Jurkat, Clone E6-1 (cell line): ENCODE results near the gene ZNF683.
"Not testable (repeated sequence)": the region's sequence is repeated elsewhere in the genome, so short reads cannot be mapped to it uniquely, and the experiment has no call there.

Experiments used
- DNase-seq: peaks from one replicate; pipeline ENCODE4 v3.0.0-alpha.2; 2011; ENCODE audit warnings: low read depth, low spot score
- H3K4me3 ChIP-seq: 2 replicates; pipeline ENCODE4 v1.5.1; 2011; ENCODE audit warnings: mild to moderate bottlenecking, low read length, control low read depth, moderate library complexity

Gene ZNF683

GRCh38 chr1:26346274-26347033 lies 26.1 kb downstream of the ZNF683 start:
- H3K4me3 ChIP-seq, result no peak overlapping the region
- DNase-seq, result no peak

- no peak for DNase-seq
- no peak overlapping the region for H3K4me3 ChIP-seq
Measured at GRCh38 chr1:26345718-26346117, 26.8 kb downstream of the ZNF683 start.

- DNase-seq, result no peak
- no peak overlapping the region for H3K4me3 ChIP-seq
Measured at GRCh38 chr1:26344147-26344920, 28.2 kb downstream of the ZNF683 start.

- H3K4me3 ChIP-seq, result no peak overlapping the region
- no peak for DNase-seq
Measured at GRCh38 chr1:26340047-26340481, 32.5 kb downstream of the ZNF683 start.

GRCh38 chr1:26338670-26339069 lies 33.9 kb downstream of the ZNF683 start:
- H3K4me3 ChIP-seq, result no peak overlapping the region
- no peak for DNase-seq

GRCh38 chr1:26337625-26338024 lies 34.9 kb downstream of the ZNF683 start:
- no peak overlapping the region for H3K4me3 ChIP-seq

GRCh38 chr1:26337206-26337535 lies 35.4 kb downstream of the ZNF683 start:
- H3K4me3 ChIP-seq, result no peak overlapping the region
- DNase-seq, result no peak

More at GRCh38 chr1:26337625-26338024, 34.9 kb downstream of the ZNF683 start:
- no peak for DNase-seq

GRCh38 chr1:26336477-26337205 lies 35.9 kb downstream of the ZNF683 start:
- DNase-seq, result no peak
- peak overlapping the region; percentile 58 for H3K4me3 ChIP-seq

- peak overlapping the region; percentile 58 for H3K4me3 ChIP-seq
- DNase-seq, result no peak
Measured at GRCh38 chr1:26335774-26336476, 36.6 kb downstream of the ZNF683 start.

- DNase-seq, H3K4me3 ChIP-seq: not testable (repeated sequence)
Measured at GRCh38 chr1:26333312-26333711, 39.2 kb downstream of the ZNF683 start.

GRCh38 chr1:26330276-26330675 lies 42.3 kb downstream of the ZNF683 start:
- no peak overlapping the region for H3K4me3 ChIP-seq
- DNase-seq, result no peak

GRCh38 chr1:26329380-26329779 lies 43.2 kb downstream of the ZNF683 start:
- not testable (repeated sequence) for DNase-seq, H3K4me3 ChIP-seq

- no peak for DNase-seq
- H3K4me3 ChIP-seq, result no peak overlapping the region
Measured at GRCh38 chr1:26328597-26328996, 44.0 kb downstream of the ZNF683 start.

- DNase-seq, result no peak
- no peak overlapping the region for H3K4me3 ChIP-seq
Measured at GRCh38 chr1:26327956-26328362, 44.6 kb downstream of the ZNF683 start.

GRCh38 chr1:26324550-26324949 lies 48.0 kb downstream of the ZNF683 start:
- DNase-seq, result no peak
- no peak overlapping the region for H3K4me3 ChIP-seq

GRCh38 chr1:26323382-26323781 lies 49.2 kb downstream of the ZNF683 start:
- DNase-seq, result no peak
- no peak overlapping the region for H3K4me3 ChIP-seq

- no peak for DNase-seq
- no peak overlapping the region for H3K4me3 ChIP-seq
Measured at GRCh38 chr1:26322042-26322331, 50.6 kb downstream of the ZNF683 start.

GRCh38 chr1:26321315-26322041 lies 51.1 kb downstream of the ZNF683 start:
- H3K4me3 ChIP-seq, result no peak overlapping the region
- DNase-seq, result peak; percentile 81

GRCh38 chr1:26320896-26321295 lies 51.7 kb downstream of the ZNF683 start:
- no peak for DNase-seq
- no peak overlapping the region for H3K4me3 ChIP-seq
